ENCODE results near the gene KCNH3. TPM values are rescaled to one million over a fixed set of nuclear protein-coding genes. Genes with fewer than 3 reads are reported as not detected.

Gene KCNH3
- total RNA-seq, 1 experiment from 2014 or later: 0.26 TPM

DNA sequence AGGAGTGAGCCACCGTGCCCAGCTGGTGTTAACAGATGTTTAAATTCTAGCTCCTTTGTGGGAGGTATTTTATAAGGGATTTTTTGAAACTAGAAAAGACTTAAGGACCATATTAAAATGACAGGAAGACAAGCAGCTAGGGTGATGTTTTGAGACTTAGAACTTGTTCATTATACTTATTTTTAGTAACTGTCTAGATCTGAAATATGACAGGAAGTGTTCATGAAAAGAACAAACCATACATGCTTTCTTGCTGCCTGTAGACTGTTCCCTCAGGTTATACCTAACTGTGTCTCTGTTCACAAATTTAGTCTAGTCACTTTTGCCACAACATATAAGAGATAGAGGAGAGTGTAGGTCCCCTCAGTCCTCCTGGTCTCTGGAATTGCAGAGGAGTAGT lies 36.9 kb upstream of the KCNH3 start:
- H3K4me2 ChIP-seq (ENCODE audit: insufficient read depth, insufficient read length, low read length): no peak overlapping the region
- H4K20me1 ChIP-seq (ENCODE audit: control insufficient read depth, insufficient read depth, insufficient read length): no peaks in the 10 kb centered on the region
- H3K23ac ChIP-seq (ENCODE audit: insufficient read length, low read depth, low read length): no peak overlapping the region
- no peak overlapping the region for H3K14ac ChIP-seq (ENCODE audit: insufficient read depth, low read length)
- no peaks in the 10 kb centered on the region for H3K27me3 ChIP-seq (ENCODE audit: insufficient read depth, low read length)
- H4K8ac ChIP-seq (replicated peaks; ENCODE audit: insufficient read length, low read depth, low read length): no peak overlapping the region
- no CpG with 5 or more reads among the region's 1 CpG for WGBS (ENCODE audit: extremely low coverage, insufficient read length, low lambda C conversion rate)
- Mint-ChIP-seq H3K9me3 (no peaks in the 10 kb centered on the region), H3K27me3 (ENCODE audit: low read depth) (no peaks in the 10 kb centered on the region; the same call in 1 of the 2 replicates), H3K36me3 (ENCODE audit: insufficient read depth in 1 of 3, low read depth in 3 of 3) (peaks cover 24 to 55% (median 34%) of the 10 kb centered on the region in 3 experiments), H3K27ac (no peak overlapping the region), H3K4me1 (no peaks in the 10 kb centered on the region), H3K4me3 (no peak overlapping the region)
- no peak overlapping the region for H2BK5ac ChIP-seq (ENCODE audit: insufficient read length, low read length)
- H3K9ac ChIP-seq (ENCODE audit: extremely low read depth, insufficient read length, low read length): no peak overlapping the region
- no peak overlapping the region for H2AFZ ChIP-seq (ENCODE audit: low read length)
- H2BK20ac ChIP-seq (ENCODE audit: low read depth, low read length, poor library complexity, severe bottlenecking): no peak overlapping the region
- no peaks in the 10 kb centered on the region for H3K79me2 ChIP-seq (ENCODE audit: insufficient read depth, low read length)
- H2BK15ac ChIP-seq (ENCODE audit: low read depth, low read length): no peak overlapping the region
- H3K9me3 ChIP-seq (ENCODE audit: control insufficient read depth, low read depth, low read length): no peaks in the 10 kb centered on the region
- H3K79me1 ChIP-seq (ENCODE audit: insufficient read depth, low read depth, low read length, poor library complexity, severe bottlenecking): no peaks in the 10 kb centered on the region
- H4K91ac ChIP-seq (ENCODE audit: insufficient read length, low read depth, low read length): no peak overlapping the region
- no peak overlapping the region for H3K4ac ChIP-seq (ENCODE audit: low read depth, low read length)
- no peak overlapping the region for H3T11ph ChIP-seq (ENCODE audit: low read length)
- TF ChIP-seq, protein P1, sequence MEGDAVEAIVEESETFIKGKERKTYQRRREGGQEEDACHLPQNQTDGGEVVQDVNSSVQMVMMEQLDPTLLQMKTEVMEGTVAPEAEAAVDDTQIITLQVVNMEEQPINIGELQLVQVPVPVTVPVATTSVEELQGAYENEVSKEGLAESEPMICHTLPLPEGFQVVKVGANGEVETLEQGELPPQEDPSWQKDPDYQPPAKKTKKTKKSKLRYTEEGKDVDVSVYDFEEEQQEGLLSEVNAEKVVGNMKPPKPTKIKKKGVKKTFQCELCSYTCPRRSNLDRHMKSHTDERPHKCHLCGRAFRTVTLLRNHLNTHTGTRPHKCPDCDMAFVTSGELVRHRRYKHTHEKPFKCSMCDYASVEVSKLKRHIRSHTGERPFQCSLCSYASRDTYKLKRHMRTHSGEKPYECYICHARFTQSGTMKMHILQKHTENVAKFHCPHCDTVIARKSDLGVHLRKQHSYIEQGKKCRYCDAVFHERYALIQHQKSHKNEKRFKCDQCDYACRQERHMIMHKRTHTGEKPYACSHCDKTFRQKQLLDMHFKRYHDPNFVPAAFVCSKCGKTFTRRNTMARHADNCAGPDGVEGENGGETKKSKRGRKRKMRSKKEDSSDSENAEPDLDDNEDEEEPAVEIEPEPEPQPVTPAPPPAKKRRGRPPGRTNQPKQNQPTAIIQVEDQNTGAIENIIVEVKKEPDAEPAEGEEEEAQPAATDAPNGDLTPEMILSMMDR (conservative IDR thresholded peaks at IDR 0.05): no peak
- H2BK12ac ChIP-seq (ENCODE audit: insufficient read length, low read depth, low read length): no peak overlapping the region
- no peaks in the 10 kb centered on the region for H3K4me1 ChIP-seq (ENCODE audit: insufficient read depth, low read length)
- H3K23me2 ChIP-seq (ENCODE audit: insufficient read length, low read depth, low read length, poor library complexity, severe bottlenecking): no peaks in the 10 kb centered on the region
- no peak overlapping the region for H4K5ac ChIP-seq (ENCODE audit: insufficient read length, low read depth, low read length)
- DNase-seq: no peak
- no peak overlapping the region for H2BK120ac ChIP-seq (ENCODE audit: low read depth, low read length, poor library complexity, severe bottlenecking)
- H3K27ac ChIP-seq (ENCODE audit: insufficient read length, low read depth, low read length): no peak overlapping the region
- H3K18ac ChIP-seq (ENCODE audit: insufficient read length, low read depth, low read length): no peak overlapping the region
- no peak overlapping the region for H2AK5ac ChIP-seq (ENCODE audit: insufficient read length, low read length)
- H3K56ac ChIP-seq (ENCODE audit: insufficient read length, low read depth, low read length): no peak overlapping the region

Data from H9 (cell line).